GM12878 (cell line): ENCODE data around the gene ANO1. TPM values are rescaled to one million over a fixed set of nuclear protein-coding genes. Genes with fewer than 3 reads are reported as not detected.

Experiments used
- ATAC-seq: fragments of 200-7000 bp; cut with Tn5 transposase; 3 replicates; pipeline ENCODE4 v1.9.1; 2020; ENCODE audit warnings: mild to moderate bottlenecking, moderate library complexity
- BruUV-seq: library from RNA; stranded (reverse); fragments of 400-500 nt; replicated peaks from 2 replicates; lab custom pipeline; 2021; lab: Mats Ljungman, UMichigan
- CTCF ChIA-PET: fragments of 300-600 bp; sonication (Branson Sonifier 250); formaldehyde crosslinking; extraction: SDS; loops from one replicate; lab custom pipeline; 2021; ENCODE audit warnings: inconsistent platforms; lab: Yijun Ruan, JAX
- POLR2A ChIA-PET: fragments of 350-600 bp; formaldehyde crosslinking; extraction: SDS; loops from one replicate; lab custom pipeline; 2021; ENCODE audit warnings: inconsistent platforms; lab: Charles Lee
- RAD21 ChIA-PET: fragments of 300-600 bp; sonication (Branson Sonifier 250); formaldehyde crosslinking; loops from one replicate; lab custom pipeline; 2023; ENCODE audit warnings: antibody characterized with exemption; ENCODE audit not compliant: unreplicated experiment; lab: Charles Lee
- SMC1A ChIA-PET: fragments of 300-600 bp; sonication (Branson Sonifier 250); formaldehyde crosslinking; loops from one replicate; lab custom pipeline; 2023; ENCODE audit not compliant: unreplicated experiment, uncharacterized antibody; lab: Charles Lee
- DNase-seq: peaks from one replicate; pipeline ENCODE4 v3.0.0-alpha.2; 2011; ENCODE audit warnings: low read depth, low spot score
- FAIRE-seq: peaks from 3 replicates; lab custom pipeline; 2011; peaks lifted over from hg19 to GRCh38; lab: Jason Lieb, UNC
- H2AFZ ChIP-seq: 2 replicates; pipeline ENCODE4 v1.6.0; 2011; ENCODE audit warnings: low read depth, low read length, control low read depth; ENCODE audit not compliant: control insufficient read depth
- H3K27ac ChIP-seq: 2 replicates; pipeline ENCODE4 v1.5.1; 2011; ENCODE audit warnings: control low read depth; ENCODE audit not compliant: control insufficient read depth, insufficient read depth
- H3K27me3 ChIP-seq, 2 experiments: replicated peaks in 1 of 2; 2 replicates each; pipeline versions ENCODE4 v1.6.0 to v1.6.1; 2011; ENCODE audit warnings: low read length in 1 of 2; ENCODE audit not compliant: control insufficient read depth in 2 of 2, insufficient read depth in 2 of 2
- H3K36me3 ChIP-seq, 2 experiments: 2 replicates each; pipeline ENCODE4 v1.5.1; 2011; ENCODE audit warnings: low read length in 1 of 2; ENCODE audit not compliant: control insufficient read depth in 2 of 2, insufficient read depth in 2 of 2
- H3K4me1 ChIP-seq: 2 replicates; pipeline ENCODE4 v1.6.1; 2011; ENCODE audit warnings: mild to moderate bottlenecking, low read length, moderate library complexity, mixed read lengths; ENCODE audit not compliant: control insufficient read depth, insufficient read depth
- H3K4me2 ChIP-seq: 2 replicates; pipeline ENCODE4 v1.6.0; 2011; ENCODE audit warnings: control low read depth; ENCODE audit not compliant: control insufficient read depth, insufficient read depth
- H3K4me3 ChIP-seq: fragments of 200-600 bp; sonication (generic); 2 replicates; pipeline ENCODE4 v1.5.1; 2016
- H3K79me2 ChIP-seq: 2 replicates; pipeline ENCODE4 v1.6.0; 2011; ENCODE audit warnings: low read length; ENCODE audit not compliant: control insufficient read depth, insufficient read depth
- H3K9ac ChIP-seq: 2 replicates; pipeline ENCODE4 v1.8.0; 2011; ENCODE audit warnings: low read length, control low read depth, mixed read lengths; ENCODE audit not compliant: control insufficient read depth, insufficient read depth
- H3K9me3 ChIP-seq: replicated peaks from 3 replicates; pipeline ENCODE4 v1.5.1; 2011; ENCODE audit warnings: mild to moderate bottlenecking, low read length; ENCODE audit not compliant: control insufficient read depth, insufficient read depth
- H4K20me1 ChIP-seq: 2 replicates; pipeline ENCODE4 v1.6.0; 2011; ENCODE audit not compliant: control insufficient read depth, insufficient read depth
- CBX3 ChIP-seq: fragments of 200-600 bp; sonication (generic); IDR thresholded peaks from 2 replicates; pipeline ENCODE4 v1.6.1; 2016; ENCODE audit warnings: low read depth, borderline replicate concordance
- CHD1 ChIP-seq: IDR thresholded peaks from 2 replicates; pipeline ENCODE4 v1.6.1; 2012; ENCODE audit warnings: low read depth, low read length, improper control_type of control experiment
- CHD2 ChIP-seq: IDR thresholded peaks from 2 replicates; pipeline ENCODE4 v1.6.1; 2011; ENCODE audit warnings: low read depth, low read length, improper control_type of control experiment, borderline replicate concordance
- ETV6 ChIP-seq, 2 experiments: fragments of 450-650 bp in 1 of 2; IDR thresholded peaks in 1 of 2; conservative IDR thresholded peaks in 1 of 2; 2 replicates each; pipeline ENCODE4 v1.6.1; 2014; ENCODE audit warnings: antibody characterized with exemption in 1 of 2, borderline replicate concordance in 1 of 2, low read depth in 1 of 2, mild to moderate bottlenecking in 1 of 2, moderate library complexity in 1 of 2
- HDAC2 ChIP-seq: fragments of 200-600 bp; sonication (generic); IDR thresholded peaks from 2 replicates; pipeline ENCODE4 v1.6.1; 2017
- MEF2B ChIP-seq: fragments of 450-650 bp; IDR thresholded peaks from 2 replicates; pipeline ENCODE4 v1.6.1; 2018; ENCODE audit warnings: mild to moderate bottlenecking, moderate library complexity; ENCODE audit not compliant: partially characterized antibody, poor library complexity, severe bottlenecking
- PML ChIP-seq: IDR thresholded peaks from 2 replicates; pipeline ENCODE4 v1.6.1; 2012; ENCODE audit warnings: low read length, inconsistent platforms
- SREBF2 ChIP-seq: IDR thresholded peaks from 2 replicates; pipeline ENCODE4 v1.6.1; 2012; ENCODE audit warnings: mild to moderate bottlenecking, low read length
- SRF ChIP-seq, 2 experiments: IDR thresholded peaks; 2 replicates each; pipeline ENCODE4 v1.6.1; 2011; ENCODE audit warnings: low read depth in 2 of 2, low read length in 2 of 2, mild to moderate bottlenecking in 1 of 2, moderate library complexity in 1 of 2
- TCF3 ChIP-seq: IDR thresholded peaks from 2 replicates; pipeline ENCODE4 v1.6.1; 2012; ENCODE audit warnings: low read depth, mild to moderate bottlenecking, low read length, borderline replicate concordance; ENCODE audit not compliant: insufficient read depth
- YBX1 ChIP-seq: fragments of 450-650 bp; IDR thresholded peaks from 2 replicates; pipeline ENCODE4 v1.6.1; 2016; ENCODE audit warnings: antibody characterized with exemption
- WGBS: methylation state at CpG from one replicate; pipeline ENCODE4 v1.1.6; 2016; ENCODE audit warnings: low lambda C conversion rate; ENCODE audit not compliant: insufficient replicate concordance, insufficient coverage; ENCODE audit errors: missing lambda C conversion rate; 5-methylcytosine and 5-hydroxymethylcytosine counted together
- in situ Hi-C: fragments of 300-500 bp; cut with MboI; formaldehyde crosslinking; loops from 9 replicates; pipeline ENCODE4 v1.14.3; 2018; ENCODE audit warnings: mixed read lengths
- intact Hi-C: fragments of 100-400 bp; cut with micrococcal nuclease; formaldehyde crosslinking; loops from one replicate; pipeline ENCODE4 v1.14.2; 2022; ENCODE audit not compliant: unreplicated experiment
- polyA plus RNA-seq, 11 experiments: library from polyadenylated mRNA; depleted of rRNA in 4 of 11; unstranded in 6 of 11; stranded (reverse) in 5 of 11; fragments of >200 nt; fragmentation: Nextera tagmentation in 4 of 11; fragmentation: Illumina TruSeq in 1 of 11; extraction: Ambion mirVana in 4 of 11; extraction: Trizol in 1 of 11; gene quantifications; 1 replicate in 1 of 11; 2 replicates in 10 of 11; pipeline versions ENCODE4 v1.2.1 to v1.2.3, GENCODE V29; 2011 to 2016; ENCODE audit warnings: inconsistent platforms in 2 of 11, missing spikeins in 2 of 11, low read depth in 1 of 11
- total RNA-seq, 4 experiments: library from RNA; depleted of rRNA in 3 of 4; stranded (reverse); fragments of >200 nt in 3 of 4; fragmentation: Illumina TruSeq in 1 of 4; extraction: Trizol in 1 of 4; gene quantifications; 2 replicates each; pipeline versions ENCODE4 v1.2.1 to v1.2.3, GENCODE V29; 2013 to 2021
- TF ChIP-seq, protein P1 (sequence below): IDR thresholded peaks from 2 replicates; pipeline ENCODE4 v1.6.1; 2011; ENCODE audit warnings: mild to moderate bottlenecking, low read depth, low read length, moderate library complexity; ENCODE audit not compliant: insufficient replicate concordance
- TF ChIP-seq, protein P2 (sequence below): fragments of 450-650 bp; IDR thresholded peaks from 2 replicates; pipeline ENCODE4 v1.6.1; 2018; ENCODE audit warnings: borderline replicate concordance, mild to moderate bottlenecking; ENCODE audit not compliant: partially characterized antibody

ANO1 gene
- total and polyA plus RNA-seq, 10 of the 15 experiments (the other 5 are each of a cell fraction or from before 2014, with no cell fraction given) = 0.01 to 0.38 (median 0.06) TPM; not detected in 7

DNA sequence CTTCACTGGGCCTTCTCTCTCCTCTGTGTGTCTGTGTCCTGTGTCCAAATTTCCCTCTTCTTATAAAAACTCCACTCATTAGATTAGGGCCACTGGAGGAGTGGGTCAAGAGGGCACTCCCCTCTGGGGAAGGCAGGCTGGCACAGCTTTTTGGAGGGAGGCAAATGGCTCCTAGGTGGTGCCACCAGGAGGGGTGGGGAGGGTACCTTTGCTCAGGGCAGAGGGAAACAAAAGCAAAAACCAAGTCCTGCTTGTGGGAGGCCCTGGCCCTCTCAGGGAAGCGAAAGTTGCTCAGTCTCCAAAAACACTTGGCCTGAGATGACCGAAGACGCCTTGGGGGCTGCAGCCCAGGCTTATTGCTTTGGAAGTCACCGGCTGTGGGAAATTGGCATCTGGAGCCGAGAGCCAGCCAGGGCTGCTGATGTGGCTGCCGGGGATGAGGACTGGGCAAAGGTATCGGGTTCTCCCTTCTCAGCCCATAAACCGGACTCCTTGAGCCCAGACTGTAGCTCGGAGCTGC lies 48.2 kb upstream of the ANO1 start:
- ChIA-PET CTCF (no interaction called here), RAD21 (no interaction called here), POLR2A (no interaction called here), SMC1A (no interaction called here)
- Histone ChIP-seq H3K4me3 (no peak overlapping the region), H3K36me3 (no peaks in the 10 kb centered on the region), H4K20me1 (no peaks in the 10 kb centered on the region), H3K27me3 (no peaks in the 10 kb centered on the region; a peak in 1 of 4 replicates), H3K4me1 (no peaks in the 10 kb centered on the region), H3K27ac (no peak overlapping the region), H3K79me2 (no peaks in the 10 kb centered on the region), H3K9ac (no peak overlapping the region), H2AFZ (no peak overlapping the region), H3K4me2 (no peak overlapping the region), H3K9me3 (no peaks in the 10 kb centered on the region)
- no peak for DNase-seq
- no TSS peak for BruUV-seq
- intact Hi-C loops (no loop called here), in situ Hi-C loops (no loop called here)
- ATAC-seq = no peak
- TF ChIP-seq, protein P1, sequence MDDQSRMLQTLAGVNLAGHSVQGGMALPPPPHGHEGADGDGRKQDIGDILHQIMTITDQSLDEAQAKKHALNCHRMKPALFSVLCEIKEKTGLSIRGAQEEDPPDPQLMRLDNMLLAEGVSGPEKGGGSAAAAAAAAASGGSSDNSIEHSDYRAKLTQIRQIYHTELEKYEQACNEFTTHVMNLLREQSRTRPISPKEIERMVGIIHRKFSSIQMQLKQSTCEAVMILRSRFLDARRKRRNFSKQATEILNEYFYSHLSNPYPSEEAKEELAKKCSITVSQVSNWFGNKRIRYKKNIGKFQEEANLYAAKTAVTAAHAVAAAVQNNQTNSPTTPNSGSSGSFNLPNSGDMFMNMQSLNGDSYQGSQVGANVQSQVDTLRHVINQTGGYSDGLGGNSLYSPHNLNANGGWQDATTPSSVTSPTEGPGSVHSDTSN = no peak
- no peak for TF ChIP-seq MEF2B
- no peak for TF ChIP-seq TCF3
- TF ChIP-seq HDAC2 = no peak
- no peak for TF ChIP-seq PML
- no peak for TF ChIP-seq CHD1
- no peak for TF ChIP-seq SRF (IDR thresholded peaks at IDR 0.05; ENCODE audit: low read depth in 2 of 2, low read length in 2 of 2)
- no peak for TF ChIP-seq ETV6 (conservative IDR thresholded peaks at IDR 0.05 in 1 of 2, IDR thresholded peaks at IDR 0.05 in 1 of 2; ENCODE audit: borderline replicate concordance in 1 of 2, low read depth in 1 of 2)
- no peak for TF ChIP-seq CBX3
- TF ChIP-seq CHD2 = no peak
- TF ChIP-seq, protein P2, sequence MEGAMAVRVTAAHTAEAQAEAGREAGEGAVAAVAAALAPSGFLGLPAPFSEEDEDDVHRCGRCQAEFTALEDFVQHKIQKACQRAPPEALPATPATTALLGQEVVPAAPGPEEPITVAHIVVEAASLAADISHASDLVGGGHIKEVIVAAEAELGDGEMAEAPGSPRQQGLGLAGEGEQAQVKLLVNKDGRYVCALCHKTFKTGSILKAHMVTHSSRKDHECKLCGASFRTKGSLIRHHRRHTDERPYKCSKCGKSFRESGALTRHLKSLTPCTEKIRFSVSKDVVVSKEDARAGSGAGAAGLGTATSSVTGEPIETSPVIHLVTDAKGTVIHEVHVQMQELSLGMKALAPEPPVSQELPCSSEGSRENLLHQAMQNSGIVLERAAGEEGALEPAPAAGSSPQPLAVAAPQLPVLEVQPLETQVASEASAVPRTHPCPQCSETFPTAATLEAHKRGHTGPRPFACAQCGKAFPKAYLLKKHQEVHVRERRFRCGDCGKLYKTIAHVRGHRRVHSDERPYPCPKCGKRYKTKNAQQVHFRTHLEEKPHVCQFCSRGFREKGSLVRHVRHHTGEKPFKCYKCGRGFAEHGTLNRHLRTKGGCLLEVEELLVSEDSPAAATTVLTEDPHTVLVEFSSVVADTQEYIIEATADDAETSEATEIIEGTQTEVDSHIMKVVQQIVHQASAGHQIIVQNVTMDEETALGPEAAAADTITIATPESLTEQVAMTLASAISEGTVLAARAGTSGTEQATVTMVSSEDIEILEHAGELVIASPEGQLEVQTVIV = no peak
- no peak for TF ChIP-seq SREBF2
- no peak for TF ChIP-seq YBX1
- 32% methylated on average over 9 of the region's 9 CpGs for WGBS
- no peak for FAIRE-seq
